Kidney (tissue), 14 donors: ENCODE measurements around the gene TRPC4AP. TPM values are rescaled to one million over a fixed set of nuclear protein-coding genes. Genes with fewer than 3 reads are reported as not detected.

Experiments used
- DNase-seq, 5 donors: peaks; one replicate each; pipeline ENCODE4 v3.0.0-alpha.2; 2013 to 2020
- FAIRE-seq: peaks from 2 replicates; lab custom pipeline; 2012; peaks lifted over from hg19 to GRCh38; lab: Jason Lieb, UNC
- H3K27ac ChIP-seq, 2 donors: one replicate each; pipeline ENCODE4 v1.7.0; 2013; ENCODE audit warnings: low read depth in 2 of 2, low read length in 2 of 2, inconsistent platforms in 1 of 2
- H3K27me3 ChIP-seq: one replicate; pipeline ENCODE4 v1.7.1; 2013; ENCODE audit warnings: low read length, inconsistent platforms; ENCODE audit not compliant: control insufficient read depth, insufficient read depth
- H3K36me3 ChIP-seq, 3 donors: one replicate each; pipeline versions ENCODE4 v1.7.0 to v1.7.1; 2013; ENCODE audit warnings: low read length in 3 of 3, control low read depth in 1 of 3, inconsistent platforms in 1 of 3; ENCODE audit not compliant: insufficient read depth in 3 of 3, control insufficient read depth in 2 of 3
- H3K4me1 ChIP-seq, 3 donors: one replicate each; pipeline versions ENCODE4 v1.7.0 to v1.7.1; 2013; ENCODE audit warnings: low read length in 3 of 3, inconsistent platforms in 1 of 3, low read depth in 1 of 3; ENCODE audit not compliant: control insufficient read depth in 2 of 3, insufficient read depth in 2 of 3
- H3K4me3 ChIP-seq, 3 donors: one replicate each; pipeline versions ENCODE4 v1.7.0 to v1.8.1; 2013; ENCODE audit warnings: low read length in 3 of 3, control low read depth in 1 of 3, inconsistent platforms in 1 of 3
- H3K9ac ChIP-seq, 3 donors: one replicate each; pipeline versions ENCODE4 v1.7.0 to v1.7.1; 2013; ENCODE audit warnings: low read length in 3 of 3, control low read depth in 1 of 3, inconsistent platforms in 1 of 3
- H3K9me3 ChIP-seq, 3 donors: one replicate each; pipeline versions ENCODE4 v1.7.0 to v1.7.1; 2013; ENCODE audit warnings: low read length in 3 of 3, control low read depth in 1 of 3, inconsistent platforms in 1 of 3; ENCODE audit not compliant: control insufficient read depth in 2 of 3, insufficient read depth in 1 of 3
- CTCF ChIP-seq: IDR thresholded peaks from 3 replicates; pipeline ENCODE4 v1.5.1; 2012; ENCODE audit warnings: mild to moderate bottlenecking, moderate library complexity, borderline replicate concordance; ENCODE audit not compliant: insufficient read depth; ENCODE audit errors: extremely low read depth
- intact Hi-C: fragments of 100-400 bp; cut with DNase I; formaldehyde crosslinking; loops from one replicate; pipeline ENCODE4 v1.11.1; 2022
- polyA plus RNA-seq: library from polyadenylated mRNA; stranded (reverse); fragments of 350-450 nt; fragmentation: Illumina TruSeq; extraction: RNeasy Lipid Tissue Mini Kit (QIAGEN cat#74804); gene quantifications from one replicate; pipeline ENCODE4 v1.2.3, GENCODE V29; 2014; ENCODE audit warnings: low read depth, low replicate concordance; ENCODE audit not compliant: insufficient read depth
- total RNA-seq: library from RNA; stranded (reverse); fragmentation: NEBNext Ultra II Directional; extraction: Animal tissue kit (Norgen Biotek cat#: 25700); gene quantifications from one replicate; pipeline ENCODE4 v1.2.1, GENCODE V29; 2021
- donor health status: control.
- donor health status: control.
- donor health status: control.
- donor health status: control.
- donor health status: control.
- donor health status: DM: yes; HTN: yes; CAD: no.
- donor health status: Normal renal cell carcinoma (clear cell type).

Gene TRPC4AP
- total and polyA plus RNA-seq, 2 donors from 2014 or later = 36.5 to 51.2 TPM

- Histone ChIP-seq H3K4me1 (no peaks in the 10 kb centered on the region), H3K9me3 (no peaks in the 10 kb centered on the region), H3K27ac (no peak overlapping the region), H3K9ac (no peak overlapping the region), H3K36me3 (peaks cover 2 to 64% (median 64%) of the 10 kb centered on the region in 3 donors), H3K27me3 (no peaks in the 10 kb centered on the region), H3K4me3 (no peak overlapping the region)
- FAIRE-seq (no peak), DNase-seq (peak in 1 of 5 donors; percentile 15)
- TF ChIP-seq CTCF = no peak
- intact Hi-C loops = no loop called here
Measured at GRCh38 chr20:35004749-35005462, 87.7 kb downstream of the TRPC4AP start.

DNA sequence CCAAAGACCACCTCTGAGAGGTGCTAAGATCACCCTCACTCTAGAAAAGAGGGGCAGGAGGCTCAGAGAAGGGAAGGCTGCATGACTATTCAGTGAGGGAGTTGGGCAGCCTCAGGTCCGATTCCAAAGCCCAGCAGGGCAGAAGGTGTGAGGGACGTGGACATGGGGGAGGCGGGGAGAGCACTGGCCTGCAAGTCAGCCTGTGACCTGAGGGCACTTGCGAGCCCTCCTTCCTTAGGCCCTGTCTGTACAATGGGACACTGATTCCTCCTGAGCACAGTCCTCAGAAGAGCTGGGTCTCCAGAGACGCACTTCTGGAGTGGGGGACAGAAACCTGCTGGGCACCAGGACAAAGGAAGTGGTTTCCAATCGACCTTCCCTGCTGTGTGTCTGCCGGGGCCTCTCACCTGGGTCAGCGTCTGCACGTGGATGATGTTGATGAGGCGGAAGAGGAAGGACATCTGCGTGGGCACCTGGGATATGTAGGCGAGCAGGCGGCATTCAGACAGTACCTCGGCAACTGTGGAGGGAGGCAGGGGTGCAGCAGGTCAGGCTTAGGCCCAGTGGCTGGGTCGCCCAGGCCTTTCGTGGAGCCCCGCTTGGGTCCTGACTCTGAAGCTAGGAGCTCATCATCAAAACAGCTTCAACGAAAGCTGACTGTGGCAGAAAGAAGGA is 88.4 kb downstream of the TRPC4AP start:
- no peaks in the 10 kb centered on the region for H3K27me3 ChIP-seq
- no peak overlapping the region for H3K27ac ChIP-seq
- no peak for TF ChIP-seq CTCF
- peaks cover 2 to 60% (median 60%) of the 10 kb centered on the region in 3 donors for H3K36me3 ChIP-seq
- DNase-seq (peak in 2 of 5 donors; percentile 31 to 45), FAIRE-seq (no peak)
- H3K9me3 ChIP-seq = no peaks in the 10 kb centered on the region
- intact Hi-C loops = no loop called here
- no peak overlapping the region for H3K9ac ChIP-seq
- H3K4me3 ChIP-seq = no peak overlapping the region
- H3K4me1 ChIP-seq = no peaks in the 10 kb centered on the region

DNA sequence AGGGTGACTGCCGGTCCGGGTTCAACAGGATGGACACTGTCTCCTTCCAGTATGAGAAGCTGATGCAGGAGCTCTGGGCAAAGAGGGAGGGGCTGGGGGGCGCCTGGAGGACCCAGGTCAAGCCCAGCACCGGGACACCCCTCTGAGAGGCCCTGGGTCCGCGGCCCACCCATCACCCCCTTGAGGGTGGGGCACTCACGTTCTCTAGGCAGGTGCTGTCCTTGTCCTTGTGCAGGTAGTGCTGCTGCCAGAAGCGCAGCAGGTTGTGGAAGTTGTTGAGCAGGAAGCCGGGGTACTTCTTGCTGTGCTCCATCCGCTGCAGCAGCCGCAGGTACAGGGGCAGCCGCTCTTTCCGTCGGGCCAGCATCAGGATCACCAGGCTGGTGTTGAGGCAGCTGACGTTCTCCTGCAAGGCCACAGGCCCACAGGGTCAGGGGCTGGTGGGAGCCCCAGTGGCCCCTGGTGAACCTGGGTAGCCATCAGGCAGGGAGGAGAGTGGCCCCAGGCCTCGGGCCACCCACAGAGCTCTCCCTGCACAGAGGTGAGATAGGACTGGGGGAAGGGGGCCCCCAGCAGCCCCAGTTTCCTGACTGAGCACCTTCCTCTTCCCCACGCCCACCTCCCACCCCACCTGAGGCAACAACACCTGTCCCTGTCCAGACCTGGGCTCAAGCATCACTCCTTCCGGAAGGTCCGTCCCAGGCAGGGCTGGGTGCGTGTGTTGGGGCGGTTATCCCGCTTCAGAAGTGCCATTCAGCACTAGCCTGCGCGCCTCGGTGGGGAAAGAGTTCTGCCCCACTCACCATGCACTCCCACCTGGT is 89.2 kb downstream of the TRPC4AP start:
- Histone ChIP-seq H3K36me3 (peaks cover 2 to 57% (median 52%) of the 10 kb centered on the region in 3 donors), H3K27me3 (no peaks in the 10 kb centered on the region), H3K4me1 (no peaks in the 10 kb centered on the region), H3K9me3 (no peaks in the 10 kb centered on the region), H3K27ac (no peak overlapping the region), H3K9ac (no peak overlapping the region), H3K4me3 (no peak overlapping the region)
- FAIRE-seq (no peak), DNase-seq (peak in 2 of 5 donors; percentile 25 to 59)
- no peak for TF ChIP-seq CTCF
- intact Hi-C loops = no loop called here
